NCI-H748 treated with DMSO at 0.1 percent for 48 hours (cell line): ENCODE data around the gene FBXL3.
A peak's percentile ranks its signal among the peaks of the same experiment; 100 is the strongest.
"Not testable (repeated sequence)": the region's sequence is repeated elsewhere in the genome, so short reads cannot be mapped to it uniquely, and the experiment has no call there.

Experiments used
- DNase-seq: peaks from one replicate; lab custom pipeline; 2025; lab: John Stamatoyannopoulos, UW

FBXL3 gene

GRCh38 chr13:77026255-77026860 lies 601 bp downstream of the FBXL3 start:
- peak; percentile 64 for DNase-seq

- no peak for DNase-seq
Measured at GRCh38 chr13:77022341-77022740, 4.6 kb downstream of the FBXL3 start.

DNA sequence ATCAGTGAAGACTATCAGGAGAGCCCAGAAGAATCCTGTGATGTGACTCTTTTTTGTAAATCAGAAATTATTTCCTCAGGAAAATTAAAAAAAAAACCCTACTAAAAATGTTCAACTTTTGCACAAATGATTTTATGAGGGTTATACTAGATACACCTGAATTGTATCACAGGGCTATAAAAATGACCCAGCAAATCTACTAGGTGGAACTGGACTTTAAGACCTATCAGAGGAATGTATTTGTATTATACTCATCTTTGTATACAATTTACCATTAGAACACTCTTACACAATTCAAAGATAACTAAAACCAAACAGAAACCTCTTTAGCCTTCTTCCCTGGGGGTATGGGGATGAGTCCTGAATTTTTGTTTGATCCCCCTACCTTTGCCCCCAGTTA lies 7.2 kb downstream of the FBXL3 start:
- DNase-seq = no peak

GRCh38 chr13:77016888-77017623 lies 9.9 kb downstream of the FBXL3 start:
- no peak for DNase-seq

DNA sequence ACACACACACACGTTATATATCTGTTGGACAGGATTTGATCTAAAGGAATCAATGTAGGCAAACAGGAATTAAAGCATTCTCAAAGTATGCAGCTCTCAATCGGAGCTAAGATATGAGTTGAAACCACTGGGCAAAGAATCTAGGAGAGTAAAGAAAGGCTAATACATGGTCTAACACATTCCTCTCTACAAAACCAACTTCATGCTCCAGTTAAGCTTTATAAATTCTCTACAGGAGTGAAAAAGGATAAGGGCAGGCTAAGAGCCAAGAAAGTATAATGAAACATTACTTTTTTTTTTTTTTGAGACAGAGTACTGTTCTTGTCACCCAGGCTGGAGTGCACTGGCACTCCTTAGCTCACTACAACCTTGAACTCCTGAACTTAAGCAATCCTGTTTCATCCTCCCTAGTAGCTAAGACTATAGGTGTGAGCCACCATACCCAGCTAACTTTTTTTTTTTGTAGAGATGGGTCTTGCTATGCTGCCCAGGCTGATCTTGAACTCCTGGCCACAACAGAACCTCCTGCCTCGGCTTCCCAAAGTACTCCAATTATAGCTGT lies 10.6 kb downstream of the FBXL3 start:
- DNase-seq = no peak

DNA sequence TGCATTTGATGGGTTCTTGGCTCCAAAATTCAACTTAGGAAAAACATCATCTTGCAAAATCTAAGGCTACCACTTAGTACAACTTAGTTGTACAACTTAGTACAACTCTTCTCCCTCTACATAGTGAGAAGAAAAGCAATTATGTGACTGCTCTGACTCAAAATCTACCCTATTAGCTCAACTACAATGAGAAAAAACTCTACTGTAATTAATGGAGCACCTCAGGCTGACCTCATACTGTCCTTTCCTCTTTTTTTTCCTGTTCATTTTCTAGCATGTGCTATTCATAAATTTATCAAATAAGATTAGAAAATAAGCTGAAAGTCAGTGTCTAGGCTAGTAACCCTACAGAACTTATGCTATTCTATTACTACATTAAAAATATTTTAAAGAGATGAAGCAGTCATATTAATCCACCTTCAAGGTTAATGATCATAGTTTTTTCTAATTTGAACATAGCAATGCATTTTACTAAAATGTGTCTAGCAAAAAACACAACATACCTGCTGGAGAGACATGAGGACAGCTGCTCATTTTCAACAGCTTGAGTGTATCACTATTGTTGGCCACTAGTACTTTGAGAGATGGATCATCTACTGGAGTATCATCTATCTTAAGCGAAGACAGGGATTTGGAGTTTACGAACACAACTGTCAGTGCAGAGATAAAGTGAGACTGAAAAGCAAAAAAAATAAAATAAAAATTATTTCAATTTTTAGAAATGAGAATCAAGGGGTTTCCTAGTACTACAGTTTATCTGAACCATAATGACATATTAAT lies 11.9 kb downstream of the FBXL3 start:
- no peak for DNase-seq

DNA sequence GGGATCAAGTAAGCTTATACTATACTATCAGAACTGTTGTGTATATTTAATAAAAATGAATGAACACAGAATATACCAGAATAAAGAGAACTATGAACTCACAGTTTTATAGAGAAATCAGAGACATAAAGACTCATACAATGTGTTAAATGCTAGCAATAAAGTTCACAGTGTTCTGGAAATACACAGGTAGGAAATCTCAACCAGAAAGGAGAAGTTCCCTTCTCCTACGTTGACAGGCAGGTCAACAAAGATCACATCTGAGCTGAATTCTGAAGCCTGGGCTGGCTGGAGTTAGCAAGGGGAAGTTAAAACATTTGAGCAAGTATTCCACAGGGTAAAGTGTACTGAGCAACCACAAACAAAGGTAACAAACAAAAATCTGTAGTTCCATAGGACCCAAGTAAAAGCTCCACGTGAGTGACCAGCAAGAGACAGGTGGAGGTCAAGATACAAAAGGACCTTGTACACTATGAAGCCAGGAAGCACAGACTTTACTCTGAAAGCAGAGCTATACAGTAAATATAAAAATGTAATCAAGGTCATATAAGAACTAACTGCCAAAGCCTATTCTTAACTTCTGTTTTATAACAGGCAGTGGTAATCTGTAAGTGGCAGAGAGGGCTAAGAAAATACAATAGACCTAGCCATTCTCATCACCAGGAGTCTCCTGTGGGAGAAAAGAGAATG lies 13.0 kb downstream of the FBXL3 start:
- no peak for DNase-seq

GRCh38 chr13:77009719-77010118 lies 17.2 kb downstream of the FBXL3 start:
- DNase-seq = not testable (repeated sequence)

DNA sequence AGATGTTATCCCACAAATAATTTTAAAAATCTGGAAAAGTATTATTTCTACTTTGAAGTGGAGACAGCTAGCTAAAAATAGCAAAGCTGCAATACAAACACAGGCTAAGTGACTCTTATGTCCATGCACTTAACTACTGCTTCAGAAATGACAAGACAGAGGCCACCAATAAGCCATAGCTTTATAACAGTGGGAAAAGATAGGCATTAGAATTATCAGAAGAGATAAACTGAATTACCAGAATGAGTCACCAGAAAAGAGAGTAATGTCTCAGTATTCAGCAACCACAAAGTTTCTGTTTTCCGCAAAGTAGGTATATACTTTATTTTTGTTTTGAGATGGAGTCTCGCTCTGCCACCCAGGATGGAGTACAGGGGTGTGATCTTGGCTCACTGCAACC lies 17.9 kb downstream of the FBXL3 start:
- DNase-seq = no peak

DNA sequence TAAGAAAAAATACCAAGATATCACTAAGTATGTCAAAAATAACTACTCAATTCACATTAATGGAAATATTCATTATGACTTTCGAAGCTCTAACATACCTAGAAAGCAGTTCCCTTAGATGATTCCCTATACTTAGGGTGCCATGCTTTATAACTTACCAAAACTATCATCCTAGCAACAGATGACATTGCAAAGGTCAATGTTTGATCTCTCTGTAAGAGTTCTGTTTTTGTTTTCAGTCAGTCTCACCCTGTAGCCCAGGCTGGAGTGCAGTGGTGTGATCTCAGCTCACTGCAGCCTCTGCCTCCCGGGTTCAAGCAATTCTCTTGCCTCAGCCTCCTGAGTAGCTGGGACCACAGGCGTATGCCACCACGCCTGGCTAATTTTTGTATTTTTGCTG lies 18.6 kb downstream of the FBXL3 start:
- DNase-seq = not testable (repeated sequence)

DNA sequence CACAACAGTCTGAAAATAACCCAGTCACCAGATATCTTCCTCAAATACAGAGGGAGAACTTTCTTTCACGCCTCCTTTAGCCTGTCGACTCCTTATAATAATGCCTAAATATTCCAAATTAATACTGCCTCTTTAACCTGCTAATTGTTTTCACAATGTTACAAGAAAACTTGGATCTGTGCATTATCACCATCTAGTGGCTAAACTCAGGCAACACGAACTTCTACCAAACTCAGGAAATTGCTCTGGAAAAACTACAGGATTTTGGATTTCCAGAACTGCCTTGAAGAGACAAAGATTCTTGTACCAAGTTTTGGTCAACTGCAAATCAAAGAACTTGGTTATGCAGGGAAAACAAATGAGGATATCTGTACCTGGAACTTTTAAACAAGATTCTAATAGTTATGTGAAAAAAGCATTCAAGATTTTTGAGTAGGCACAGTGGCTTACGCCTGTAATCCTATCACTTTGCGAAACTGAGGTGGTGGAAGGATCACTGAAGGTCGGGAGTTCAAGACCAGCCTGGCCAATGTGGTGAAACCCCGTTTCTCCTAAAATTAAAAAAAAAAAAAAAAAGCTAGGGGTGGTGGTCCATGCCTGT lies 24.3 kb downstream of the FBXL3 start:
- peak; percentile 14 for DNase-seq

- DNase-seq = no peak
Measured at GRCh38 chr13:77001963-77002587, 24.9 kb downstream of the FBXL3 start.

DNA sequence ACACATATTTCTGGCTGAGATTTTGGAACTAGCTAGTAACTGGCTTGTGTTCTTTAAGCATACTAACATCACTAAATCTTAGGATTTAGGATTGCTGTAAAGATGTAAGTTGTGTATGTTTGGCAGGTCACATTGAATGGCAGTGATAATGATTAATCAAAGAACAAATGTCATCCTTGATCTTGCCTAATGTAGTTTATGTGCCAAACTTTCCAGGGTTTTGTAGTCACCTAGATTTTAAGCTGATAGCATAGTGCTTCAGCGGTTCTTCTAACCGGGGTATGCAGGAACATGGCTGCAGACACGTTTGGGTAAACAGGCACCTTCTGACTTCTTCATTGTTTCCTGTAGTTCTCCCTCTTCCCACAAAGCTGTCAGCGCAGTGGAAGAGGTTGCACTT lies 25.4 kb downstream of the FBXL3 start:
- no peak for DNase-seq

- no peak for DNase-seq
Measured at GRCh38 chr13:77000475-77000874, 26.5 kb downstream of the FBXL3 start.

GRCh38 chr13:76994281-76994680 lies 32.7 kb downstream of the FBXL3 start:
- no peak for DNase-seq

- DNase-seq = no peak
Measured at GRCh38 chr13:76993473-76993872, 33.5 kb downstream of the FBXL3 start.

- DNase-seq = no peak
Measured at GRCh38 chr13:76993021-76993420, 33.9 kb downstream of the FBXL3 start.

DNA sequence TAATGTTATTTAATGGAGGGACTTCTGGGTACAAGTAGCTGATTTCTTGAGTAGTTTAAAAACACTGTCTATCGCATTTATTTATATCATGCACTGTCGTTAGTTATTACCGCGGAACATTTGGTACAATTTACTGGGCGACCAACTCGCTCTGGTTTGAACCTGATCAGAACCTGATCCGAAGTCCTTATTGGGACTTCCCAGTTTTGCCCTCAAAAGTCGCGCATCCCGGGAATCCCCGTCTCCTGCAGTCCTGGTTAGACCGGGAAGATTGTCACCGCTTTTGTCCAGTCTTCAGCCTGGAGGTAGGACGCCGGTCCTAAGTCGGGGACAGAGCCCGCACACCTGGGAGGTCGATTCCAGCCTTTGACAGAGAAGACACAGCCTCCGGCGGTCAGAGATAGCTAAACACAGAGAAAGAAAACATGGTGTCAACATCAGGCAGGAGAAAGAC lies 34.4 kb downstream of the FBXL3 start:
- DNase-seq = peak; percentile 51

DNA sequence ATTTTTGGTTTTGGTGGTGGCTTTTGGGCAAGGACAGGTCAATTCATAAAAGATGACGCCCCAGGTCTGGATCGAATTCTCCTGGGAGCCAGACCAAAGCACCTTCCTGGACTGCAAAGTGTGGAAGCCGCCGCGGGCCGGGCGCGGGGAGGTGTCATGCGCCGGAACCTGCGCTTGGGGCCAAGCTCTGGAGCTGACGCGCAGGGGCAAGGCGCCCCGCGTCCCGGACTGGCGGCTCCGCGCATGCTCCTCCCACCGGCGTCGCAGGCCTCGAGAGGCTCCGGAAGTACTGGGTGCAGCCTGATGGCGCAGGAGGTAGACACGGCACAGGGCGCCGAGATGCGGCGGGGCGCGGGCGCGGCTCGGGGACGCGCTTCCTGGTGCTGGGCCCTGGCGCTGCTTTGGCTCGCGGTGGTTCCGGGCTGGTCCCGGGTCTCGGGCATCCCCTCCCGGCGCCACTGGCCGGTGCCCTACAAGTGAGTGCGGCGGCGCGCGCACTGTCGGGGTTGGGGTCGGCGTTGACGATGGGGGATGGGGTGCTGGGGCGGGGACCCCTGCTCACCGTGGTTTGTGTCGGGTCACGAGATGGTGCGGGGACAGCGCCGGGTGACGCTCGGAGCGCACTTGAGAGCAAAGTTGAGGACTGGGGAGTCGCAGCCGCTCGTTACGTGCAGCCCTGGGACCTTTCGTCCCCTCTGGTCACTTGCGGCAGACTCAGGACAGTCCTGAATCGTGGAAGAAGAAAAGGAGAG lies 35.0 kb downstream of the FBXL3 start, which contains the start of gene CLN5:
Gene CLN5 (plus strand): TSS at position 286 of the 752 bp plus-strand sequence. CDS start 18 bp downstream, at position 304.
- peak; percentile 77 for DNase-seq

DNA sequence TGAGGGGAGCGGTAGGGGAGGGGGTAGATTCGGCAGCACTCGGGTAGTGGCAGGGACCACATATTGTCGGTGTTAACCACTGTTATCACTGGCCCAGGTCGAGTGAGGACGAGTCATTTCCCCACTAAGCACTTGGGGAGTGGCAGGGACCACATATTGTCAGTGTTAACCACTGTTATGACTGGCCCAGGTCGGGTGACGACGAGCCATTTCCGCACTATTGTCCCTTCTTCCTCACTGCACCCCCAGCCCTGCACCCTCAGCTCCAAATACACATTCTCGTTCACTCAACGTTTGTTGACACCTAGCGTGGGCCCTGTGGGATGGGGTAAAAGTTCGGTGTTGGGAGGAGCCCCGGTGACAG lies 35.5 kb downstream of the FBXL3 start:
- no peak for DNase-seq
